SK-N-MC (cell line): Measurements from ENCODE around the gene PDE5A.

Source experiments
- EZH2 ChIP-seq: fragments of 200-600 bp; sonication (generic); IDR thresholded peaks from one replicate; pipeline ENCODE4 v1.6.1; 2017; ENCODE audit warnings: antibody characterized with exemption
- FOXP2 ChIP-seq: optimal IDR thresholded peaks from 2 replicates; pipeline ENCODE3; 2011; ENCODE audit warnings: mild to moderate bottlenecking, moderate library complexity; ENCODE audit not compliant: insufficient read depth; ENCODE audit errors: extremely low read length, control extremely low read depth
- POLR2AphosphoS5 ChIP-seq: IDR thresholded peaks from 2 replicates; pipeline ENCODE4 v1.6.1; 2012; ENCODE audit warnings: mild to moderate bottlenecking, low read depth, low read length, borderline replicate concordance

DNA sequence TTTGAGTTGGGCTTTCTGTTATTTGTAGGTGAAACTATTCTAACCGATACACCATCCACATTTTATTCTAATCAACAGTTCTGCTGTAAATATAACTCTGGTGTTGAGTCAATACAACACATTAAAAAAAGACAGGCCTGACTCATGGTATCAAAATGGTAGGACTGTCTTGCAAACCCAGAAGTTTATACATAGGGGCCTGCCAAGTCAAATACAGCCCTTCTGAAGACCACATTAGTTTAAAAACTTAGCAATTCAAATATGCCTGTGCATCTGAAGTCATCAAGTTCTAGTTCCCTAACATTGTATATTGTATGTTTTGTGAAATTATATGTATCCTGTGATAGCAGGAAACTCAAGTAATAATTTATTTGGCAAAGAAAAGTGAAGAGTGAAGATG is 24.4 kb upstream of the PDE5A start:
- TF ChIP-seq POLR2AphosphoS5 (no peak), FOXP2 (no peak), EZH2 (no peak)
